ENCODE data around the gene ACSS3.

Gene ACSS3

GRCh38 chr12:81216739-81217138 lies 138.9 kb downstream of the ACSS3 start:
- no CpG with 5 or more reads among the region's 3 CpGs for WGBS (ENCODE audit: insufficient coverage, insufficient read length)
- Histone ChIP-seq H3K9me3 (ENCODE audit: control insufficient read depth, insufficient read depth, low read length) (no peaks in the 10 kb centered on the region), H3K4me1 (ENCODE audit: control insufficient read depth, insufficient read depth, low read length) (no peaks in the 10 kb centered on the region), H3K27me3 (ENCODE audit: control insufficient read depth, insufficient read depth, low read length) (no peaks in the 10 kb centered on the region), H3K27ac (ENCODE audit: low read length) (no peak overlapping the region), H3K4me3 (ENCODE audit: low read length) (no peak overlapping the region), H3K36me3 (ENCODE audit: control insufficient read depth, insufficient read depth, low read length) (no peaks in the 10 kb centered on the region)
- no peak for DNase-seq (ENCODE audit: low read depth, low spot score)

- no CpG with 5 or more reads among the region's 1 CpG for WGBS (ENCODE audit: insufficient coverage, insufficient read length)
- no peaks in the 10 kb centered on the region for H3K4me1 ChIP-seq (ENCODE audit: control insufficient read depth, insufficient read depth, low read length)
- H3K36me3 ChIP-seq (ENCODE audit: control insufficient read depth, insufficient read depth, low read length), result no peaks in the 10 kb centered on the region
- no peak overlapping the region for H3K4me3 ChIP-seq (ENCODE audit: low read length)
- no peak overlapping the region for H3K27ac ChIP-seq (ENCODE audit: low read length)
- no peaks in the 10 kb centered on the region for H3K27me3 ChIP-seq (ENCODE audit: control insufficient read depth, insufficient read depth, low read length)
- no peaks in the 10 kb centered on the region for H3K9me3 ChIP-seq (ENCODE audit: control insufficient read depth, insufficient read depth, low read length)
- no peak for DNase-seq (ENCODE audit: low read depth, low spot score)
Observed at GRCh38 chr12:81221681-81222080, 143.8 kb downstream of the ACSS3 start.

GRCh38 chr12:81222846-81223592 lies 145.1 kb downstream of the ACSS3 start:
- WGBS (ENCODE audit: insufficient coverage, insufficient read length), result no CpG with 5 or more reads among the region's 5 CpGs
- H3K27ac ChIP-seq (ENCODE audit: low read length), result no peak overlapping the region
- H3K36me3 ChIP-seq (ENCODE audit: control insufficient read depth, insufficient read depth, low read length), result no peaks in the 10 kb centered on the region
- DNase-seq (ENCODE audit: low read depth, low spot score), result no peak
- no peaks in the 10 kb centered on the region for H3K27me3 ChIP-seq (ENCODE audit: control insufficient read depth, insufficient read depth, low read length)
- H3K9me3 ChIP-seq (ENCODE audit: control insufficient read depth, insufficient read depth, low read length), result no peaks in the 10 kb centered on the region
- no peaks in the 10 kb centered on the region for H3K4me1 ChIP-seq (ENCODE audit: control insufficient read depth, insufficient read depth, low read length)
- H3K4me3 ChIP-seq (ENCODE audit: low read length), result no peak overlapping the region

- H3K4me3 ChIP-seq (ENCODE audit: low read length), result no peak overlapping the region
- no peaks in the 10 kb centered on the region for H3K9me3 ChIP-seq (ENCODE audit: control insufficient read depth, insufficient read depth, low read length)
- no peaks in the 10 kb centered on the region; the same call in 1 of the 2 replicates for H3K4me1 ChIP-seq (ENCODE audit: control insufficient read depth, insufficient read depth, low read length)
- H3K36me3 ChIP-seq (ENCODE audit: control insufficient read depth, insufficient read depth, low read length), result no peaks in the 10 kb centered on the region
- no CpG with 5 or more reads among the region's 6 CpGs for WGBS (ENCODE audit: insufficient coverage, insufficient read length)
- H3K27me3 ChIP-seq (ENCODE audit: control insufficient read depth, insufficient read depth, low read length), result no peaks in the 10 kb centered on the region
- DNase-seq (ENCODE audit: low read depth, low spot score), result no peak
- H3K27ac ChIP-seq (ENCODE audit: low read length), result no peak overlapping the region
Observed at GRCh38 chr12:81224626-81225025, 146.7 kb downstream of the ACSS3 start.

GRCh38 chr12:81229759-81230158 lies 151.9 kb downstream of the ACSS3 start:
- no peak for DNase-seq (ENCODE audit: low read depth, low spot score)
- H3K36me3 ChIP-seq (ENCODE audit: control insufficient read depth, insufficient read depth, low read length), result no peaks in the 10 kb centered on the region
- no peak overlapping the region for H3K27ac ChIP-seq (ENCODE audit: low read length)
- H3K4me1 ChIP-seq (ENCODE audit: control insufficient read depth, insufficient read depth, low read length), result peaks cover 2% of the 10 kb centered on the region; the same call in 1 of the 2 replicates
- no peaks in the 10 kb centered on the region for H3K9me3 ChIP-seq (ENCODE audit: control insufficient read depth, insufficient read depth, low read length)
- WGBS (ENCODE audit: insufficient coverage, insufficient read length), result no CpG with 5 or more reads among the region's 5 CpGs
- no peak overlapping the region for H3K4me3 ChIP-seq (ENCODE audit: low read length)
- no peaks in the 10 kb centered on the region for H3K27me3 ChIP-seq (ENCODE audit: control insufficient read depth, insufficient read depth, low read length)

- Histone ChIP-seq H3K27me3 (ENCODE audit: control insufficient read depth, insufficient read depth, low read length) (no peaks in the 10 kb centered on the region), H3K9me3 (ENCODE audit: control insufficient read depth, insufficient read depth, low read length) (no peaks in the 10 kb centered on the region), H3K36me3 (ENCODE audit: control insufficient read depth, insufficient read depth, low read length) (no peaks in the 10 kb centered on the region), H3K4me1 (ENCODE audit: control insufficient read depth, insufficient read depth, low read length) (peaks cover 2% of the 10 kb centered on the region; the same call in 1 of the 2 replicates), H3K27ac (ENCODE audit: low read length) (no peak overlapping the region), H3K4me3 (ENCODE audit: low read length) (no peak overlapping the region)
- WGBS (ENCODE audit: insufficient coverage, insufficient read length), result no CpG with 5 or more reads among the region's 3 CpGs
- no peak for DNase-seq (ENCODE audit: low read depth, low spot score)
Observed at GRCh38 chr12:81231574-81232368, 153.9 kb downstream of the ACSS3 start.

- Histone ChIP-seq H3K27me3 (ENCODE audit: control insufficient read depth, insufficient read depth, low read length) (no peaks in the 10 kb centered on the region), H3K4me1 (ENCODE audit: control insufficient read depth, insufficient read depth, low read length) (peaks cover 3% of the 10 kb centered on the region; the same call in 1 of the 2 replicates), H3K9me3 (ENCODE audit: control insufficient read depth, insufficient read depth, low read length) (no peaks in the 10 kb centered on the region), H3K27ac (ENCODE audit: low read length) (no peak overlapping the region), H3K4me3 (ENCODE audit: low read length) (no peak overlapping the region), H3K36me3 (ENCODE audit: control insufficient read depth, insufficient read depth, low read length) (no peaks in the 10 kb centered on the region)
- no CpG with 5 or more reads among the region's 2 CpGs for WGBS (ENCODE audit: insufficient coverage, insufficient read length)
- DNase-seq (ENCODE audit: low read depth, low spot score), result no peak
Observed at GRCh38 chr12:81245458-81245857, 167.6 kb downstream of the ACSS3 start.

- no CpG with 5 or more reads among the region's 4 CpGs for WGBS (ENCODE audit: insufficient coverage, insufficient read length)
- no peaks in the 10 kb centered on the region for H3K36me3 ChIP-seq (ENCODE audit: control insufficient read depth, insufficient read depth, low read length)
- H3K4me1 ChIP-seq (ENCODE audit: control insufficient read depth, insufficient read depth, low read length), result peaks cover 3% of the 10 kb centered on the region; the same call in 1 of the 2 replicates
- no peak overlapping the region for H3K27ac ChIP-seq (ENCODE audit: low read length)
- no peaks in the 10 kb centered on the region for H3K27me3 ChIP-seq (ENCODE audit: control insufficient read depth, insufficient read depth, low read length)
- no peaks in the 10 kb centered on the region for H3K9me3 ChIP-seq (ENCODE audit: control insufficient read depth, insufficient read depth, low read length)
- no peak overlapping the region for H3K4me3 ChIP-seq (ENCODE audit: low read length)
- no peak for DNase-seq (ENCODE audit: low read depth, low spot score)
Observed at GRCh38 chr12:81245907-81246570, 168.2 kb downstream of the ACSS3 start.

GRCh38 chr12:81249976-81250375 lies 172.1 kb downstream of the ACSS3 start:
- Histone ChIP-seq H3K4me1 (ENCODE audit: control insufficient read depth, insufficient read depth, low read length) (peaks cover 3% of the 10 kb centered on the region; the same call in 1 of the 2 replicates), H3K4me3 (ENCODE audit: low read length) (no peak overlapping the region), H3K9me3 (ENCODE audit: control insufficient read depth, insufficient read depth, low read length) (no peaks in the 10 kb centered on the region), H3K36me3 (ENCODE audit: control insufficient read depth, insufficient read depth, low read length) (no peaks in the 10 kb centered on the region), H3K27me3 (ENCODE audit: control insufficient read depth, insufficient read depth, low read length) (no peaks in the 10 kb centered on the region), H3K27ac (ENCODE audit: low read length) (no peak overlapping the region)
- WGBS (ENCODE audit: insufficient coverage, insufficient read length), result no CpG with 5 or more reads among the region's 2 CpGs
- DNase-seq (ENCODE audit: low read depth, low spot score), result no peak

GRCh38 chr12:81252228-81252627 lies 174.3 kb downstream of the ACSS3 start:
- WGBS (ENCODE audit: insufficient coverage, insufficient read length), result no CpG with 5 or more reads among the region's 3 CpGs
- Histone ChIP-seq H3K27ac (ENCODE audit: low read length) (no peak overlapping the region), H3K27me3 (ENCODE audit: control insufficient read depth, insufficient read depth, low read length) (no peaks in the 10 kb centered on the region), H3K36me3 (ENCODE audit: control insufficient read depth, insufficient read depth, low read length) (no peaks in the 10 kb centered on the region), H3K4me1 (ENCODE audit: control insufficient read depth, insufficient read depth, low read length) (peaks cover 3% of the 10 kb centered on the region; the same call in 1 of the 2 replicates), H3K4me3 (ENCODE audit: low read length) (no peak overlapping the region), H3K9me3 (ENCODE audit: control insufficient read depth, insufficient read depth, low read length) (no peaks in the 10 kb centered on the region)
- no peak for DNase-seq (ENCODE audit: low read depth, low spot score)
